Measurements from ENCODE around the gene PDLIM5.
"Not testable (repeated sequence)": the region's sequence is repeated elsewhere in the genome, so short reads cannot be mapped to it uniquely, and the experiment has no call there.

The PDLIM5 gene

DNA sequence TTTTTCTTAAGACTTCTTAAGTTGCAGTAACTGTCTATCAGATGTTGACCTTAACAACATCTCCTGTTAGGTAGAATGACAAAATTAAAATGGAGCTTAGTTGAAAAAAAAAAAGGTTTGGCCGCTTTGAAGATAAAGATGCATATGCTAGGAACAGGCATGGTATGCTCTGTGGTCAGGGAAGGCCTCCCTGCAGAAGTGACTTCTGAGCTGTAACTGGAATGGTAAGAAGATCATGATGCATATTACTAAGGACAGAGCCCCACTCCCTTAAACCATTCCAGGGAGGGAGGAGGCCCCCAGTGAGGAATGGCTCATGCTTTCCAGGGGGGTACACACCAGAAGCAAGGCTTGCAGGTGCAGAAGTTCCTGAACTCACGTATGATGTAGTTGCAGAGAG, 43.7 kb downstream of the PDLIM5 start:
- DNase-seq (ENCODE audit: low read depth in 2 of 2) = no peak

DNA sequence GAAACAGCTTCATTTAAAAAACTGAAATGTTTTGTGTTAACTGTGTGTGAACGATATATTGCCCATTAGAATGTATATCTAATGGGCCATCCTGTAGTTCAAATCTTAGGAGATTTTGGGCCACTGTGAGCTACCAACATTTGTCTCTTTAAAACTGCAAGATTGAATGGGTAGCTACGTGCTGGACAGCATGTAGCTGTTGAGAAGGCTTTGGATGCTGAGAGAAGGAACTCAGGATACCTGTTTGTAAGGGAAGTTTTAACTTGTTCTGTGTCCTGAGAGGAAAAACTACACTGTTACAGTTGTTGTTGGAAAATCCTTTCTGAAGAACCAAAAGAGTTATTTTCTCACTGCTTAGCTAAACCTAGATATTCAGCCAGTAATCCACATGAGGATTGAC, 45.9 kb downstream of the PDLIM5 start:
- DNase-seq (ENCODE audit: low read depth in 2 of 2) = no peak

DNA sequence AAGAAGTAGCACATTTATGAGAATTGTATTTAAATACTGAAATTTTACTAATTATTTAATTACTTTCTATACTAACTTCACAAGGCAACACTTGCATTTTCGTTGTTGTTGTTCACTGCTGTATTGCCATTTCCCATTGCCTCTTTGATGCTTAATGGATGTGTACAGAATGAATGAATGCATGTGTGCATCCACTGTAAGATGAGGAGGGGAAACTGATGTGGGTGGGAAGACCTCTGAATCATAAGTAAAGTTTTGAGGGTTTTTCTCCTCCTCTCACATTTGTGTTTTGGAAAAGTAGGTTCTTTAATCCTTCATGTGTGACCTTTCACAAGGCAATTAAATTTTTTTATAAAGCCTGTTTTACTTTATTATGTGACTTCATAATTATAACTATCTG, 46.8 kb downstream of the PDLIM5 start:
- DNase-seq (ENCODE audit: low read depth in 2 of 2) = no peak

- no peak for DNase-seq (ENCODE audit: low read depth in 2 of 2)
Measured at GRCh38 chr4:94500685-94501084, 48.9 kb downstream of the PDLIM5 start.

GRCh38 chr4:94504545-94504944, 52.8 kb downstream of the PDLIM5 start:
- no peak for DNase-seq (ENCODE audit: low read depth in 2 of 2)

DNA sequence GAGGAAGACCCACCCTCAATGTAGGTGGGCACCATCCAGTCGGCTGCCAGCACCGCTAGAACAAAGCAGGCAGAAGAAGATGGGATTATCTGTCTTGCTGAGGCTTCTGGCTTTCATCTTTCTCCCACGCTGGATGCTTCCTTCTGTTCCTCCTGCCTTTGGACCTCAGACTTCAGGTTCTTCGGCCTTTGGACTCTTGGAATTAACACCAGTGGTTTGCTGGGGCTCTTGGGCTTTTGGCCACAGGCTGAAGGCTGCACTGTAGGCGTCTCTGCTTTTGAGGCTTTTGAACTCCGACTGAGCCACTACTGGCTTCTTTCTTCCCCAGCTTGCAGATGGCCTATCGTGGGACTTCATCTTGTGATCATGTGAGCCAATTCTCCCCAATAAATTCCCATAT, 55.1 kb downstream of the PDLIM5 start:
- DNase-seq (ENCODE audit: low read depth in 2 of 2) = no peak

DNA sequence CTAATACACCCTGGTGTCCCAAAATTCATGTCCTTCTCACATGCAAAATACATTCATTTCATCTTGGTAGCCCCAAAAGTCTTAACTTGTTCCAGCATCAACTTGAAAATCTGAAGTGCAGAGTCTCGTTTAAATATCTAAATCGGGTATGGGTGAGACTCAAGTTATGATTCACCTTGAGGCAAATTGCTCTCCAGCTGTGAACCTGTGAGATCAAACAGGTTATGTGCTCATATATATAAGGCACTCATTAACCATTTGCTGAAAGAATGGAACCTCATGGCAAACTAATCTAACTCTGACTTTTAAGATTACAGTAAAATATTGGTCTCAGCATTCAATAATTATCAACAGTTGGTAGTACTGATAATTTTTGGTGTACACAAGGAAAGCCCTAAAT, 55.5 kb downstream of the PDLIM5 start:
- DNase-seq (ENCODE audit: low read depth in 2 of 2) = no peak

DNA sequence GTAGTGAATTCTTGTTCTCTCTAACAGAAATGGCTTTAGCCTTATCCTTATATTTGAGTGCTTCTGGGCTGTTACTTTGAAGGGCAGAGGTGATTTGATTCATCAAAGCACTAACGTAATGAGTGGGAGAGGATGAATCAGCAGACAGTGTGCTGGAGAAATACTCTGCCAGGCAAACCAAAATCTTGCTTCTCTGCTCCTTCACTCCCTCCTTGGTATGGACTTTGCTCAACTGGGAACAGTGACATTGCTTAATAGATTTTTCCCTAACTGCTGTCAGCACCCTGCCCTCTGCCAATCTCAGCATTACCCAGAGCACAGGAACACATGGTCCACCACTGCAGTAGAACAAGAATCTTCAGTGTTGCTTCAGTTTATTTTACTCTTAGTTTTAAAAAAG, 56.0 kb downstream of the PDLIM5 start:
- no peak for DNase-seq (ENCODE audit: low read depth in 2 of 2)

- DNase-seq (ENCODE audit: low read depth in 2 of 2) = no peak
Measured at GRCh38 chr4:94508296-94508695, 56.6 kb downstream of the PDLIM5 start.

GRCh38 chr4:94508806-94509205, 57.1 kb downstream of the PDLIM5 start:
- DNase-seq (ENCODE audit: low read depth in 2 of 2) = no peak

DNA sequence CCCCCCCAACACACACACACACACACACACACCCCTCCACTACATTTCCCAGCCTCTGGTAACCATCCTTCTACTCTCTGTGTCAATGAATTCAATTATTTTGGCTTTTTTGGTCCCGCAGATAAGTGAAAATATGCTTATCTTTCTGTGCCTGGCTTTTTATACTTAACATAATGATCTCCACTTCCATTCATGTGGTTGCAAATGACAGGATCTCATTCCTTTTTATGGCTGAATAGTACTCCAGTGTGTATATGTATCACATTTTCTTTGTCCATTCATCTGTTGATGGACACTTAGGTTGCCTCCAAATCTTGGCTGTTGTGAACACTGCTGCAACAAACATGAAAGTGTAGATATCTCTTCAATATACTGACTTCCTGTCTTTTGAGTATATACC, 59.8 kb downstream of the PDLIM5 start:
- no peak for DNase-seq (ENCODE audit: low read depth in 2 of 2)

DNA sequence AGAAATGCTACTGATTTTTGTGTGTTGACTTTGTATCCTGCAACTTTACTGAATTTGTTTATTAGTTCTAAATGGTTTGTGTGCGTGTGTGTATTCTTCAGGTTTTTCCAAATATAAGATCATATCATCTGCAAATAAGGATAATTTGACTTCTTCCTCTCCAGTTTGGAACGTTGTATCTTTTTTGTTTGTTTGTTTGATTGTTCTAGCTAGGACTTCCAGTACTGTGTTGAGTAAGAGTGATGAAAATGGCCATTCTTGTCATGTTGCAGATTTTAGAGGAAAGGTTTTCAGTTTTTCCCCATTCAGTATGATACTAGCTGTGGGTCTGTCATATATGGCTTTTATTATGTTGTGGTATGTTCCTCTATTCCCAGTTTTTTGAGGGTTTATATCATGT, 61.8 kb downstream of the PDLIM5 start:
- not testable (repeated sequence) for DNase-seq (ENCODE audit: low read depth in 2 of 2)

DNA sequence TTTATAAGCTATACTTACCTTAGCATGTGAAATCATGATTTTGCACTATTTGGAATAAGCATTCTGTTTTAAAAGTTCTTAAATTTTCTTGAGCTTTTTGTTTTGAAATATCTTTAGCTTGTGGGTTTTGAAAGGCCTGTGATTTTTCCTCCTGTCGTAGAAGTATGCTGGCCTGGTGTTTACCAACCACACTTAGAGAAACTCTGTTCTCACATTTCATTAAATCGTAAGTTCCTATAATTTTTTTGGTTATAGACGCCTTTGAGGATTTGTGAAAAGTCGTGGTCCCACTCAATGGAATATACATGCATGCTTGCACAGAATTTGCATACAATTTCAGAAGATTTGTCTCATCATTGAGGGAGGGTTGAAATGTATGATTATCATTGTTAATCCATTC, 63.6 kb downstream of the PDLIM5 start:
- no peak for DNase-seq (ENCODE audit: low read depth in 2 of 2)

GRCh38 chr4:94516067-94516466, 64.3 kb downstream of the PDLIM5 start:
- no peak for DNase-seq (ENCODE audit: low read depth in 2 of 2)

DNA sequence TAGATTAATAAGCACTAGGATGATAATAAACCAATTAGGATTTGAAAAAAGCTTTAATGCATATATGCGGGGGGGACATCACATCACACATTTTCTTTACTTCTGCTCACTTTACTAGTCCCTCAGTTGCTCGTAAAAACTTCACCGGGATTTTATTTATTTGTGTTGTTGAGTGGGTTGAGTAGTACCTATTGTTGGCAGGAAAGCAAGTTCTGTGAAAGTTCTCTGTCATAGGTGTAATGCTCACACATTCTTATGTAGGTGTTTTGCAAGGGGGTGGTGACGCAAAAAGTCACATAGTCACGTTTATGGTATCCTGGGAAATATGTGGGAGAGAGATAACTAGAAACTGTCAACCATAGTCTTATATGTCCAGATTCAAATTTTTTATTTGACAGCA, 65.3 kb downstream of the PDLIM5 start:
- no peak for DNase-seq (ENCODE audit: low read depth in 2 of 2)

- DNase-seq (ENCODE audit: low read depth in 2 of 2) = no peak
Measured at GRCh38 chr4:94517492-94517891, 65.8 kb downstream of the PDLIM5 start.

DNA sequence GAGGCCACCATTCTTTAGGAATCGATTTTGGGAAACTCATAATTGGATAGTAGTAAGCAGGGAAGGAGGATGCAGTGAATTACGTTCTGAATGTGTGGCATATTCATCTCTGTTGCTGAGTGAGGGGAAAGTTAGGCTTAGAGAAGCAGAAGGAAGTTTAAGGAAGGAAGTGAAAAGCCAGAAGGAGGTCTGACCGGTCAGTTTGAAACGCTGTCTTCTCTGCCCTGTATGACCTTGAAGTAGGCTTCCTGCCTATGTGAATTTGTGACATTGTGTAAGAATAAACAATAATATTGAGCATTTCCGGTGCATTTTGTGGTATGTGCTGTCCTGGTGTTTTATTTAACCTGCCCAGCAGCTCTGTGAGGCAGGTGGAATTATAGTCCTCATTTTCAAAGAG, 67.3 kb downstream of the PDLIM5 start:
- DNase-seq (ENCODE audit: low read depth in 2 of 2) = no peak

DNA sequence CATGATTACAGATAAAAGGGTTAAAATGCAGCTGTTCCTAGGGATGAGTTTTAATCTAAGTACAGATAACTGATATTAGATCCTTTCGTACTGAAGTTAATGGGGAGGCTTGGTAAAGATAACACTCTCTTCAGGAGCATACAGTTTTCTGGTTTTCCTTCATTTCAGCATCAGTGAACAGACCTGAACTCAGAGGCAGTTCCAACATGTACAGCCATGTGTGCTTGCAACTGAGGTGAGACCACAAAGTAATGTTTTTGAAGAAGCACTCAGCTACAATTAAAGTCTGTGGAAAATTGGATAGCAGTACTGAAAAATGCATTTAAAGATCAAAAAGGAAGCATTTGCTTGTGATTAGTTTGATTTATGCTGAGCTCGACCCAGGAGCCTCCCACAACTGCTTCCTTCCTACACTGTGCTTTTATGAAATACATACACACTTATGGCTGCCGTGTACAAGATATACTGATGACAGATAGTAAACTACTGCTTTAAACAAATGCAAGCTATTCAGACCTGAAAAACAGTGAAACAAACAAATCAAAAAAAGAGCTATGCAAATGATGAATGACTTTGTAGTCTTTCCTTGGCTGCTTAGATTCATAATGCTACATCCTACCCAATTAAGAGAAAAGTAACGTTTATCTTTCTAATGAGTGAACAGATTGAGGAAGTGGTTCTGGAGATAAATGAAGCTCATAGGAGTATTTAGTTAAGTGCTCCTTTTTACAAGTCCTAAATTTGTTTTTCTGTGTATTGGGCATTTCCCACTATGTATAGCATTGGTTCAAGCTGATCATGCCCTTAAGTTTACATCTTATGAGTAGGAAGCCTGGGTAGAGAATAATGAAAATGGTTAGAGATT, 68.4 kb downstream of the PDLIM5 start:
- no peak for DNase-seq (ENCODE audit: low read depth in 2 of 2)

DNA sequence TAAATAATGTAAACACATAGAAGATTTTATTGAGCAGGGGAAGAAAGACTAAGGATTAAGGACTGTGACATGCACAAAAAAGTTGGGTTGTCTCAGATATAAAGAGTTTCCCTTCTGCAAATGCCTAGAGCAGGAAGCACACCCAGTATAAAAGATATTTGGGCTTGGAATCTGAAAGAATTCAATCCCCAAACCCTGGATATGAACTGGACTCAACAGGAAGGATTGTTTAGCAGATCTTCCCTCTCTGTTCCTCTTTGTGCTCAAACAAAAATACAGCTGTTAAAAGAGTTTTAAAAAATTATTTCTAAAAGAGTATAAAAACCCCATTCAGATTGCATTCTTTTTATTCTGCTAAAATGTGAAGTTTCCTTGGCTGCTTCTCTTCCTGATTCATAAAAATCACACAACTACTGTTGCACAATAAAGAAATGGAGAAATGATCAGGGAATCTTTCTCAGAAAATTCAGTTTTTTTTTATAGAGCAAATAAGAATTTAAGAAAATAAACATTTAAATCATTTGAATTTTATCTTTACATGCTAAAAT, 71.4 kb downstream of the PDLIM5 start:
- no peak for DNase-seq (ENCODE audit: low read depth in 2 of 2)

DNA sequence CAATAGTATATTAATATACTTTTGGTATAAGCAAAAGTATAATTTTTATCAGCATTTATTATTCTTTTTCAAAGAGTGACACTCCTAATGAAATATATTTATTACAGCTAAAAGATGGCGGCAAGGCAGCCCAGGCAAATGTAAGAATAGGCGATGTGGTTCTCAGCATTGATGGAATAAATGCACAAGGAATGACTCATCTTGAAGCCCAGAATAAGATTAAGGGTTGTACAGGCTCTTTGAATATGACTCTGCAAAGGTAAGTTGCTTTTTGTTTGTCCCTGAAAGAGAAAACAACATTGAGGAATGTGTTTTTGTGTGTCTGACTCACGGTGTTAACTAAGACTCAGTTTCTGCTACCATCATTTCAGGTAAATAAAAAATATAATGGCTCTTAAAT, 71.9 kb downstream of the PDLIM5 start:
- DNase-seq (ENCODE audit: low read depth in 2 of 2) = no peak

GRCh38 chr4:94525993-94526728, 74.4 kb downstream of the PDLIM5 start:
- DNase-seq (ENCODE audit: low read depth in 2 of 2) = no peak

DNA sequence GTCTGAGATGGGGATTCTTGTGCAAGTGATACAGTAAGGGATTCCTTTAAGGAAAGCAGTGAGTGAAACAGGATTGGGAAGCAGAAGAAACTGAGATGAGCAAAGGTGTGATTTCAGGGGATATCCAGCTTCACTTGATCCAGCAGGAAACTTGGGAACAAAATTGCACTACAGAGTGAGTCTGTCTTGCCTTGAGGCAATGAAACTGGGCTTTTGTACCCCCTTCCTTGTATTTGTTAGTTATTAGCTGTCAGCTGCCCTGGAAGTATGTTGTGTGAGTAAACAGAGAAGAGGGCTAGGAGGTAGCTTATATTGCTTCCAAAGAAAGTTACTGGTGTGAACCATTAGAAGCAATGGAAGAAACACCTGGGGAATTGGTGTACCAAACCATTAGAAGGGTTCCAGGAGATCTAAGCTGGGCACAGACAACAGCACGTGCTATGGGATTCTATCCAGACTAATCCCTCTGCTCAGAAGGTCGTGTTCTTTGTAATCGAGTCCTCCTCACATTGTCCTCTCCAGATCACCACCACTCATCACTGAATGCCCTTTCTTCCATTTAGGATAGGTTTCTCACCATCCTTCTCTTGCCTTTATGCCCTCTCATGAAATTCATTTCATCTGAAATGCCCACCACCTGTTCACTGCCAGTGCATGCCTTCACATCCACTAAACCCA, 76.0 kb downstream of the PDLIM5 start:
- DNase-seq (ENCODE audit: low read depth in 2 of 2) = no peak
